NCI-H2227 treated with DMSO at 0.1 percent for 48 hours (cell line): Measurements from ENCODE around the gene CDH4.

Experiments
- DNase-seq: peaks from one replicate; lab custom pipeline; 2025; lab: John Stamatoyannopoulos, UW

Gene CDH4

DNA sequence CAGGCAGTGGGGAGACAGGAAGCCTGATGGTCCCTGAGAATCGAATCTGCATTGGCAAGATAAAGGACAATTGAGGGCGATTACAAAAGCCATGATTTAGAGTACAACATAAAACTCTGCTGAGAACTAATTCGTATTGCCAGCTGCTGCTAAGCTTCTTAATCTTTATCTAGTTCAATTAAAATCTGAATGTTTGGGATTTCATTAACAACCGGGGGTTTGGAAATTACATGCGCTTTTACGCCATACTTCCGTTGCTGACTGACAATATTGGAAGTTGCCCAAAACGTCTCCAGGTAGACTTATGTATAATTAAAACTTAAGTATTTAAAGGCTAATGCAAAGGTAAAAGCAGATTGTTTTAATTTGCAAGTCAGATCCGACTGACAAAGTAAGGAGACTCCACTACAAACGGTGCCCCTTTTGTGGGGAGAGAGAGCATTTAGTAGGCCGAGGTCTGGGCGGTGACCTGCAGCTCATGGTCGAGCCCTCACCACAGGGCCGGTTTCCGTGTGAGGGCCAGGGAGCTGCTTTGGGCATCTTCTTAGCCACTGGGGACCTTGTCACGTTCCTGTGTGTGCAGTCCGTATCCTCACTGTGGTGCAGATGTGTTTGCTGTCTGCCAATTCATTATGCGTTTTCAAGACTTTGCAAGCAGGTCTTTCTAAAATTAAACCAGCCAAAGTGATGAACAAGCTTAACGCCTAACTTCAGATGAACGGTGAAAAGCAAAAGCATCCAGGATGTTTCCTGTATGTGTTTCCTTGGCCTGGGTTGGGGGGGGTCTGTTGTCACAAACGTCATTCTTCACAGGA lies 49.9 kb downstream of the CDH4 start:
- DNase-seq = no peak

DNA sequence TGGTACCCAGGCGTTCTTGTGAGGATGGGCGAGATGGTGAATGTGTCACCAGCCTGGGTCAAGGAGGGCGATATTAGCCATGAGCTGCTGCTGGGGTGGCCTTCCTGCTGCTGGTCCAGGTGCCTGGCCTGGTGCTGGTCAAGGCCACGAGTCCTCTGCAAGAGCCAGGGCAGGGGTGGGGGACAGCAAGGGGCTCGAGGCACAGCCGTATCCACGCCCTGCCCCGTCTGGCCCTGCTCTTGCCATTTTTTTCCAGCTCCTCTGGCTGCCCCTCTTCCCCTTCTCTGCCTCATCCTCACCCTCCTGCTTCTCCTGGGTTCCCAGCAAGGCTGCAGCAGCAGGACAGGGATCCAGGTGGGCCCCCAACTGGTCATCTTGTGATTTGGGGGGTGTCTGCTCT lies 51.2 kb downstream of the CDH4 start:
- no peak for DNase-seq

GRCh38 chr20:61303675-61304074 lies 51.6 kb downstream of the CDH4 start:
- no peak for DNase-seq

- DNase-seq = no peak
Measured at GRCh38 chr20:61304750-61305149, 52.7 kb downstream of the CDH4 start.

- no peak for DNase-seq
Measured at GRCh38 chr20:61306937-61307475, 54.9 kb downstream of the CDH4 start.

DNA sequence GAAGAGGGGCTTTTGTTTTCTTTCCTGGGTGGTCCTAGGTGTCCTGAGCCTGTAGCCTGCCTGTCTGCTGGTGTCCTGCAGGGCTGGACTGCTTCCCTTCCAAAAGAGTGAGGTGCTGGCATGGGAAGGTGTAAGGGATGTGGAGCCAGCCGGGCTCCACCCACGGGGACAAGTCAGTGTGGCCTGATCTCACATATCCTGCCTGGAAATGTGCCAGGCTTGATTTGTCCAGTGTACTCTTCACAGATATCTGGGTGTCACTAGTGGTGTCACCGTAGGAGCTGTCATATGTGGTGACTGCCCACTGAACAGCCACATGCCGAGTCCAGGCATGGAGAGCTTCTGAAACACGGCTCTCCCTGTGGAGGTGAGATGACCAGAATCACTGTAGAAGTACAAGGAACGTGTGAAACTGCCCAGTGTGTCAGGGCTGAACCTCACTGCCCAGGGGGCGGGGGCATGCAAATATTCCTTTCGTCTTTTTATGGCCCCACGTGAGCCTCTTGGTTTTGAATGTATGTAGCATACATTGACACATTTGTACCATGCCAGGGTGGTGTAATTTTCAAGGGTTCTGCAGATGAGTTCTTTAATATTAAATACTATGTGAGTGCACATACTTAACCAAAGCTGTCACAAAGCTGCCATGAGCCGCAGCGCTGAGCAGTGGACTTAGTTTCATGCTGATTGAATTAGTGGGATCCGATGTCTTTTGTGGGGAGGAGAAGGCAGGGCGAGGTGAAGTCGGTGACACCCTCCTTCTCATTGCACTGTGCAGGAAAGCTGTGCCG lies 55.8 kb downstream of the CDH4 start:
- no peak for DNase-seq

DNA sequence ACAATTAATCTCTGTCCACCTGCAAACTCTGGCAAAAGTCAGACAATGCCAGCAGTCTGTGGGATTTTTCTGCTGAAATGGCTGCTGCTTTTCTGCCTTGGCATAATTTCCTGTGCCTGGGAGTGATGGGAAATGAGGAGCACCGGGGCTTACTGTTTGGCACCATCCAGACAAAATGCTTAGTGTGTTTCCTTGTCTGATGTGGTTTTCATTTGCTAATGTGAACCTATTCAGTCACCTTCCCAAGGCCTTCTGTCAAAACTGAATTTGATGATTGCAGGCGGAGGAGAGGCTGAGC lies 56.4 kb downstream of the CDH4 start:
- no peak for DNase-seq

GRCh38 chr20:61310954-61311353 lies 58.9 kb downstream of the CDH4 start:
- no peak for DNase-seq

- no peak for DNase-seq
Measured at GRCh38 chr20:61311656-61312387, 59.8 kb downstream of the CDH4 start.

GRCh38 chr20:61312925-61313324 lies 60.9 kb downstream of the CDH4 start:
- DNase-seq = no peak

- DNase-seq = no peak
Measured at GRCh38 chr20:61313396-61313795, 61.3 kb downstream of the CDH4 start.

- DNase-seq = no peak
Measured at GRCh38 chr20:61314326-61315010, 62.4 kb downstream of the CDH4 start.

DNA sequence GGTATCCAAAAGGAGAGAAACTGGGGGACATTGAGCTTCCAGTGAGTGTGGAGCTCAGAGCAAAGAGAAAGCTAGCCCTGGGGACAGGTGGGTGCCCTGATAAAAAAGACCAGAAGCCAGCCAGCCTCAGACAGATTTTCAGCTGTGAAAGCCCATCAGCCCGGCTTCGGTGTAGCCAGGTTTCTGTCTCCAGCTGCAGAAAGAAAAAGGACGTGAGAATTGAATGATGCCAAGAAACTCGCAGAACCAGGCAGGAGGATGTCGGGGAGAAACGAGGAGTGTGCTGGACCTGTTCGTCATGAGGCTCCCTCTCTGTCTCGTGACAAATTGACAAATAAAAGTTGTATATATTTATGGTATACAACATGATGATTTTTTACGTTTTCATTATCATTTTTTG lies 63.3 kb downstream of the CDH4 start:
- no peak for DNase-seq

DNA sequence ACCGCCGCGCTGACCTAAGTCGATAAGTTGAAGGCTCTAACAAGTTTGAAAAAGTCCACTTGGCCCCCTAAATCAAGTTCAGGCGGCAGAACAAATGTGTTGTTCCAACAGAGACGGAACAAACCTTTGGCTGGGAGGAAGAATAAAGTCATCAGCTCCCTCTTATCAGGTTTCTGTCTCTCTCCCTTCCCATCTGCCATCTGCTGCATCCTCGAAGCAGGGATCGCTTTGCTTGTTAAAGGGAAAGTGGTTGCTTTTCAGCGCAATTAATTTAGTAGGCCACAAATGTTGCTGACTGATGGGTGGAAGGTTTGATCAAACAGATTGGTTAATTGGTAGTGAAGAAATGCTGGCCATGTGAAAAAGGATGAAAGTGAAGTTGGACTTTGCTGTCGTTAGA lies 64.3 kb downstream of the CDH4 start:
- DNase-seq = no peak

DNA sequence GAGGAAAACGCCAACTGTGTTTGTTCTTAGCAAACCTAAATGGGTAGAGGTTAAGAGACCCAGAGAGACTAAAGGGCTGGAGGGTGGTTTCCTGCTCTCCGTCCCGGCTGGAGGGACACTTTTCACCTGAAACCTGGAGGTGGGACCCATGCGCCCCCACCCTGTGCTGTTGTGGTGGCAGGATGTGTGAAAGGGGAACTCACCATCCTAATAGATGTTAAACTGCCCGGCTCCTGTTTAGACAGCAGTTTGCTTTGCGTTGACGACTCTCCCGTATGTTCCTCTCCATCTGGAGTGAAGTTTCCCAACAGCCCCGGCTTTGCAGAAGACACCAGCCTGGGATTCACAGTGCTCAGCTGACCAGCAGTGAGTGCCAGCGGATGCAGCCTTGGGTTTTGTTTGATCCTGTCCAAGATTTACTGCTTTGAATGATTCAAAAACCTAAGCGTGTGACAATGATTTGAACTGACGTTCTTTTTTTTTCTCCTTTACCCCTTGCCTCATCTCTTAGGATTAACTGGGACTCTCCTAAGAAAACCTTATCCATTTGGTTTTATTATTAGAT lies 66.0 kb downstream of the CDH4 start:
- DNase-seq = no peak

DNA sequence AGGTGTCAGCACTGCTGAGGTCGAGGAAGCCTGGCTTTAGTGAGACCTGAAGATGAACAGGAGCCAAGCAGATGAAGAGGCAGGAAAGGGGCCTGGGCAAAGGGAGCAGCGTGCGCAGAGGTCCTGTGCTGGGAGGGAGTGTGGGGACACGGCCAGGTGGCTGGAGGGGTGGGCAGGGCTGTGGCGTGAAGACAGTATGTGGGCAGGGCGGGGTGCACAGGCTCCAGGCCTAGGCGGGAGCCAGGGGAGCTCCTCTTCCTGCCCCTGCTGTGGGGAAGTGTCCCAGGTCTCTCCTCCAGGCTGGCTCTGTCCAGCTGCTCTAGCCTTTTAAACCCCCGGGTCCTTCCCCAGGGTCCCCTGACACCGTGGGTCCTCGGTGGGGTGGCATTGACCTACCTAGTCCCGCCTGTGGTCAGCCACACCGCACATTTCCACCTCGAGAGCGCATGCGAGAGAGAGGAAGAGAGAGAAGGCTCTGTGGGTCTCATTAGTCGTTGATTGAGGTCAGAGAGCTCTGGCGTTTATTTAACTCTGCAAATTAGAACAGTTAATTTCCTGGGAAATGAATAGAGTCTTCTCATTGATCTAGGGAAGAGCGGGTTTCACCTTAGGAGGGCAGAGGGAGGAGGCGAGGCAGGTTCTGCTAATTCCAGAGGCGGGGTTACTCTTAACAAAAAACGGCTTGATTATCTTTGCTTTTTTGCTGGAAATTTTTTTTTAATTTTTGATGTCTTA lies 68.8 kb downstream of the CDH4 start:
- no peak for DNase-seq

GRCh38 chr20:61321481-61321880 lies 69.4 kb downstream of the CDH4 start:
- DNase-seq = no peak

DNA sequence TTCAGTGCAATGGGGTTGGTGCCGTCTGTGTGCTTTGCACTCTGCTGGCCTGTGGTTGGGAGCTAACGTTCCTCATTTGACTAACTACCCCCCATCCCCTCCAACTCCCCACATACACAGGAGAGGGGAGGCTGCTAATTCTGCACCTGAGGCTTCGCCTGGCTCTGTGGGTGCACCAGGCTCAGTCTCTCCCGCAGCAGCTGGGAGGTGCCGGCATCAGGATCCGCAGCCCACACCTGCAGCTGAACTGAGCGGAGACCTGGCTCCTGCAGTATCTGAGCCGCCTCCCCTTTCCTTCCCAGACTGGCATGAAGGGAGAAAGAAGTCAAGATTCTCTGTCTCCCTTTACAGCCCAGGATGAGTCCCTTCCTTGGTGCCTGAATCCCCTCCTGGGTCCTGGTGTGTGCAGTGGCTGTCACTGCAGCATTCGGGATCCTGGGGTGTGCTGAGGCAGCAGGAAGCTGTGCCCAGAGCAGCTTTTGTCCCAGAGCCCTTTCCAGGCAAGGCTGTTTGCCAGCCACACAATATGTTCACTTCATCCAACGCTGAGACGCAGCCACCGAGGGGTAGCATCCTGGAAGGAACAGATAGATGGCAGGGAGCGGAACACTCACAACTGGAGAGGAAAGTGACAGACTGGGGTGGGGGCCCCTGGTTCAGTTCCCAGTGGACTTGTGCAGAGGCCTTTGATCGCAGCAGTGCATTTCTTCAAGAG lies 70.2 kb downstream of the CDH4 start:
- no peak for DNase-seq

GRCh38 chr20:61324906-61325305 lies 72.8 kb downstream of the CDH4 start:
- no peak for DNase-seq

GRCh38 chr20:61325718-61326117 lies 73.7 kb downstream of the CDH4 start:
- no peak for DNase-seq
